Astrocyte of the hippocampus (primary cell): ENCODE data around the gene ADAMTS4.

Experiments used
- DNase-seq: peaks from one replicate; pipeline ENCODE4 v3.0.0; 2011; ENCODE audit warnings: low read depth, low spot score

ADAMTS4 gene

DNA sequence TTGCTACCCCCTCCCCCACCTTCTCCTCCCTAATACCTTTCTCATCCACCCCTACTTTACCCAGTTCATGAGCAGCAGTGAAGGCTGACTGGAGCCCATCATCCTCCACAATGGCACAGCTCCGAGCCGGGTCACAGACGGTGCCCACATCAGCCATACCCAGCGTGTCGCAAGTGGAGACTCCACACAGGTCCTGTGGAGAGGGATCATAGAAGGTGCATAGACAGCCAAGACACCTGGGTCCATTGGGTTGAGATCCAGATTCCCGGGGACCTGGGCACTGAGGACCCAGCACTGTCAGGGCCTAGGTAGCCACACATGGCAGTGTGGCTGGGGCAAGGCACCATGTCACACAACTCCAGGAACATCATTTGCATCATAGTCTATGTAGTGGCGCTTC is 2.7 kb downstream of the ADAMTS4 start:
- DNase-seq = no peak

DNA sequence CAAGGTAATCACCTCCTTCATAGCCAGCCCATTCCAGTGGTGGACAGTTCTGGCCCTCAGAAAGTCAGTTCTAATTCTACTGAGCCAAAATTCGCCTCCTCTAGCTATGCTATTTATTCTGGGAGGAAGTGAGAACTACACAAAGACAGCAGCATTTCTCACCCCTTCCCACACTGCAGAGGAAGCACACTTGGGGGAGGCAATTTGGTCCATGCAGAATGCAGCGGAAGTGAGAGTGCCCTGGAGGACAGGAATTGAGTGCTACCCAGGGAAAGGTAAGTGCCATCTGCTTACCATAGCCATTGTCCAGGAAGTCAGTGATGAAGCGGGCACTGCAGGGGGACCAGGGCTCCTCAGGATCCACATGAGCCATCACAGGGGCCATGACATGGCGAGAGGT is 3.7 kb downstream of the ADAMTS4 start:
- DNase-seq = no peak

DNA sequence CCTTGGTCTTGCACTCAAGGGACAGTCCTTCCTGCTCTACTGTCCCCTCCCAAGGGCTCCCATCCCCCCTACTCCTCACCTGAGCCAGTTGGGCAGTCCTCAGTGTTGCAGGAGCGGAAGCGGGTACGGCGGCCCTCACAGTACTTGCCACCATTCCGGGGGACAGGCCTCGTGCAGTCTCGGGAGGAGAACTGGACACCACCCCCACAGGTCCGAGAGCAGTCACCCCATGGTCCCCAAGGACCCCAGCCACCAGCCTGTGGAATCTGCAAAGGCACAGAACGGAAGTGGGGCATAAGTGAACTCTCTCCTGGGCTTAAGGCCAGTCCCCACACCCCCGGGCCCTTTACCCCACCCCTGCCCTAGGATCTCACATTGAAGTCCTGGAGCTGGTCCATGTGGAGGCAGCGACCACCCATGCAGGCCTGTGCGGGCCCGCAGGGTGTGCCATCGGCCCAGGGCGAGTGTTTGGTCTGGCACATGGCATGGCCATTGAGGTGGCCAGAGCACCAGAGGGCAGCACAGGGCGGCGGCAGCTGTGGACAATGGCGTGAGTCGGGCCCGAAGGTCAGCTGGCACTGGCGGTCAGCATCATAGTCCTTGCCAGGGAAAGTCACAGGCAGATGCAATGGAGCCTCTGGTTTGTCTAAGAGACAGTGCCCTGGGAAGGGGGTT is 5.2 kb downstream of the ADAMTS4 start:
- DNase-seq = no peak

DNA sequence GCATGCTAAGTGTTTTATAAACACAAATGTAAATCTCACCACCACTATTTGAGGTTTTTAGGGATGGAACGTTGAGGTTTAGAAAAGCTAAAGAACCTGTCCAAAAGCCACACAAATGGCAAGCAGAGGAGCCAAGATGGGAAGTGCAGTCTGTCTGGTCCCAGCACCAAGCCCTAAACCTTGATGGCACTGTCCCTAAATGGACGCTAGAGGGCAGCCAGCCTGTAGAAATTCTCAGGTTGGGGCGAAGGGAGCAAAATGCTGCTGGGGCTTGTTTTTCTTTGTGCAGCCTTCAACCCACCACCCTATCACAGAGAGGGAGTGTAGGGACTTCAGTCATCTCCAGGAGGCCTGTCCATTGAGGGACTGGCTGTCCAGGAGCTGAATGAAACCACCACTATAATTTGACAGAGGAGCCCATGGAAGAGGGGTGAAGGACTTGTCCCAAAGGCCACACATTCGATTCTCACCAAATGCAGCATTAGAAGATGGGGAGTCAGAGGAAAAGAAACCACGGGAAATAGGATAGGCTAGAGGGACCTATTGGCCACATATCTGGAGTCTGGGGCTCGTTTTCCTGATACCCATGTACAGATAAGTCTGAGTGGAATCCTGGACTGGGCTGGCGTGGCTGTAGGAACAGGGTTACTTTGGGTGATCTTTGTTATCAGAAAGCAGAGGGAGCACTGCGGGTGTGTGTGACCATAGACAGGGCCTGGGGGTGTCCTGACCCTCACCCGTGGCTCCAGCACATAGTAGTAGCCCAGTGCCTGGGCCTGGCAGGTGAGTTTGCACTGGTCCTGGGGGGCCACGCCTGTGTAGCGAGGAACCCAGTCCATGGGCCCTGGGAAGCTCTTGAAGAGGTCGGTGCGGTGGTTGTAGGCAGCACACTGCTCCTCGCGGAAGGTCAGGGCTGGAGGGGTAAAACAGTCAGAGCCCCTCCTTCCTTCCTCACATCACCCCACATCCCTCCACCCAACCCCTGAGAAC is 6.1 kb downstream of the ADAMTS4 start:
- peak; percentile 79 for DNase-seq

DNA sequence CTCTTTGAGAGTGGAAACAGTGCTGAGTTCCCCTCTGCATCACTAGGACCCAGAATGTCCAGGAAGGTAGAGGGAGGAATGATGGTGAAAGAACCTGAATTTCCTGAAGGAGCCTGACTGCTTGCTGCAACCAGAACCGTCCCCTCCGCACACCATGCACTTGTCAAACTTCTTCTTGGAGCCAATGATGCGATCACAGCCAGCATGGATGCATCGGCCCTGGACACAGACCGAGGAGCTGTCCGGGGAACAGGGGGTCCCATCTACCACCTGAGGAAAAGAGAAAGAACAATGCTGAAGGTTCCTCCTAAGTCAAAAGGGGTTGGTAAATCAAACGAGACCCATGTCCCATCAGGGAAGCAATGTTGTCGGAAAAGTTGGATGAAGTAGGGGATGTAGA is 6.9 kb downstream of the ADAMTS4 start:
- no peak for DNase-seq

- no peak for DNase-seq
Measured at GRCh38 chr1:161190962-161191521, 7.8 kb downstream of the ADAMTS4 start.

GRCh38 chr1:161189036-161189435 is 9.8 kb downstream of the ADAMTS4 start:
- DNase-seq = no peak

- no peak for DNase-seq
Measured at GRCh38 chr1:161188381-161188780, 10.5 kb downstream of the ADAMTS4 start.

- DNase-seq = no peak
Measured at GRCh38 chr1:161187311-161187710, 11.5 kb downstream of the ADAMTS4 start.

GRCh38 chr1:161185732-161186311 is 13.0 kb downstream of the ADAMTS4 start:
- DNase-seq = no peak

DNA sequence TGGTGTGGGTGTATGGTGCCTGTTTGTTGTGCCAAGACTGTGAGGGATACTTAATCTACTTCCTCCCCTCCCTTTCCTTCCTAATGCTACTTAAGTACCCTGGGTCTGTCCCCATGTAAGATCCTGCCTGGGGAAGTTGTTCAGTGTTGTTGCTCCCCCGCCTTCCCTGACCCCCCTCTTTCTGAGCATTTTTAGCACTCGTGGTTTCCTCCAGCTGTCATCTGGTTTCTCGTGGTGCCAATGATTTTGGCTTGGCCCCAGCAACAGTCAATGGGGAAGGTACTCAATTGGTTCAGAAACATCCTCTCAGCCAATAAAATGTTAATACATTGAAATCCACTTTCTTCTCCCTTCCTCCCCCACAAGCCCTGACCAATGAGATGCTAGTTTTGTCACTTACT is 13.6 kb downstream of the ADAMTS4 start:
- peak; percentile 68 for DNase-seq

GRCh38 chr1:161182214-161182613 is 16.6 kb downstream of the ADAMTS4 start:
- no peak for DNase-seq

DNA sequence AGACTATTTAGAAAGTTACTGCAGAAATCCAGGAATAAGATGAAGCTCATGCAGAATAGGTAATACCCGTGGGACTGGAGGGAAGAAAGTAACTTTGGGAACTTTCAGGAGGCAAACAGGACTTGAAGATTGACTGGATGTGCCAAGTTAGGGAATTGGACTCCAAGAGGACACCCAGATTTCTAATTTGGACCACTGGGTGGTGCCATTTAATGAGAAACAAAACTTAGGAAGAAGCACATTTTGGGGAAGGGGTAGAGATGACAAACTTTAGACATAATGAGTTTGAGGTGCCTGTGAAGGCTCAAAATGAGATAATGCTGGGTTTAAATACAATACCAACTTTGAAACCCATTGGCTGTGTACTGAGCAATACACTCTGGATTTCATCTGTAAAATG is 18.2 kb downstream of the ADAMTS4 start:
- DNase-seq = no peak

GRCh38 chr1:161179698-161180097 is 19.2 kb downstream of the ADAMTS4 start:
- DNase-seq = no peak

GRCh38 chr1:161177936-161178244 is 21.0 kb downstream of the ADAMTS4 start:
- no peak for DNase-seq

- DNase-seq = peak; percentile 93
Measured at GRCh38 chr1:161177112-161177935, 21.5 kb downstream of the ADAMTS4 start, which contains the start of gene B4GALT3. TSS of gene B4GALT3 (minus strand) at chr1:161177507. CDS start at chr1:161176060, 1,447 bp downstream.

- DNase-seq = no peak
Measured at GRCh38 chr1:161176468-161177111, 22.3 kb downstream of the ADAMTS4 start.

- DNase-seq = no peak
Measured at GRCh38 chr1:161175771-161176453, 22.9 kb downstream of the ADAMTS4 start.

GRCh38 chr1:161174911-161175310 is 23.9 kb downstream of the ADAMTS4 start:
- no peak for DNase-seq

DNA sequence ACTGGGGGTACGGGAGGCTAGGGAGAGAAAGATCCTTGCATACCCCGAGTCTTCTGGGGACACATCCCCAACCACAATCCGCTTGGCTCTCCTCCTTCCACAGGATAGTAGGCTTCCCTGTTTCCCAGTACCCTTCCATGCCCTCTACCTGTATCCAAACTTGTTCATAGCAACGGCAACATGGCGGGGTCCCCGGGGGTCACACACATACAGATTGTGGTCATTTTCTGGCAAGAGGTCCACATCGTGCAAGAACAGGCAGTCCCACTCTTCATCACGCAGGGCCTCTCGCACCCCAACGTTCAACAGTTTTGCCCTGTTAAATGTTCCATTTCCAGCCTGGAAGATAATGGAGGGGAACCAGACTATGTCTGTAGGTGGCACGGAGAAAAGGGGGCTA is 25.1 kb downstream of the ADAMTS4 start:
- DNase-seq = no peak
